Measurements from ENCODE around the gene EPX. TPM values are rescaled to one million over a fixed set of nuclear protein-coding genes. Genes with fewer than 3 reads are reported as not detected.

Gene EPX
- total RNA-seq, 1 donor from 2014 or later, result not detected

- Mint-ChIP-seq H3K27ac (ENCODE audit: unreplicated experiment) (no peak overlapping the region), H3K36me3 (ENCODE audit: low read depth) (no peaks in the 10 kb centered on the region), H3K27me3 (ENCODE audit: low read depth) (peaks cover 60% of the 10 kb centered on the region), H3K4me3 (ENCODE audit: unreplicated experiment) (no peak overlapping the region), H3K9me3 (ENCODE audit: low read depth) (no peaks in the 10 kb centered on the region), H3K4me1 (ENCODE audit: low read depth) (no peaks in the 10 kb centered on the region)
- no peak for DNase-seq (ENCODE audit: low spot score)
- no peak for TF ChIP-seq CTCF (IDR thresholded peaks at IDR 0.05)
Measured at GRCh38 chr17:58165981-58166380, 26.5 kb upstream of the EPX start.

- no peak for TF ChIP-seq CTCF (IDR thresholded peaks at IDR 0.05)
- no peak within 1 kb of the TSS for H3K27ac Mint-ChIP-seq (ENCODE audit: unreplicated experiment)
- no peaks in the 10 kb centered on the region for H3K4me1 Mint-ChIP-seq (ENCODE audit: low read depth)
- H3K9me3 Mint-ChIP-seq (ENCODE audit: low read depth), result no peaks in the 10 kb centered on the region
- H3K4me3 Mint-ChIP-seq (ENCODE audit: unreplicated experiment), result no peak within 1 kb of the TSS
- no peak for DNase-seq (ENCODE audit: low spot score)
- H3K36me3 Mint-ChIP-seq (ENCODE audit: low read depth), result no peaks in the 10 kb centered on the region
- H3K27me3 Mint-ChIP-seq (ENCODE audit: low read depth), result peaks cover 58% of the 10 kb centered on the region
Measured at GRCh38 chr17:58166682-58167081, 25.8 kb upstream of the EPX start, which contains the start of gene OR4D2. TSS of gene OR4D2 (plus strand) at chr17:58166982. CDS start at chr17:58169656, 2,674 bp downstream.

GRCh38 chr17:58170622-58171021 lies 21.9 kb upstream of the EPX start:
- H3K27me3 Mint-ChIP-seq (ENCODE audit: low read depth), result peaks cover 44% of the 10 kb centered on the region

GRCh38 chr17:58172369-58173071 lies 20.0 kb upstream of the EPX start:
- peaks cover 4% of the 10 kb centered on the region for H3K9me3 Mint-ChIP-seq (ENCODE audit: low read depth)
- peaks cover 40% of the 10 kb centered on the region for H3K27me3 Mint-ChIP-seq (ENCODE audit: low read depth)
- H3K27ac Mint-ChIP-seq (ENCODE audit: unreplicated experiment), result no peak overlapping the region
- no peak for DNase-seq (ENCODE audit: low spot score)
- no peaks in the 10 kb centered on the region for H3K4me1 Mint-ChIP-seq (ENCODE audit: low read depth)
- H3K4me3 Mint-ChIP-seq (ENCODE audit: unreplicated experiment), result no peak overlapping the region
- peaks cover 2% of the 10 kb centered on the region for H3K36me3 Mint-ChIP-seq (ENCODE audit: low read depth)
- TF ChIP-seq CTCF (IDR thresholded peaks at IDR 0.05), result peak; percentile 51

More at GRCh38 chr17:58170622-58171021, 21.9 kb upstream of the EPX start:
- no peaks in the 10 kb centered on the region for H3K4me1 Mint-ChIP-seq (ENCODE audit: low read depth)
- H3K4me3 Mint-ChIP-seq (ENCODE audit: unreplicated experiment), result no peak overlapping the region
- TF ChIP-seq CTCF (IDR thresholded peaks at IDR 0.05), result no peak
- no peak overlapping the region for H3K27ac Mint-ChIP-seq (ENCODE audit: unreplicated experiment)
- H3K9me3 Mint-ChIP-seq (ENCODE audit: low read depth), result peaks cover 4% of the 10 kb centered on the region
- H3K36me3 Mint-ChIP-seq (ENCODE audit: low read depth), result peaks cover 2% of the 10 kb centered on the region
- DNase-seq (ENCODE audit: low spot score), result no peak

- H3K27me3 Mint-ChIP-seq (ENCODE audit: low read depth), result peaks cover 30% of the 10 kb centered on the region
- peaks cover 4% of the 10 kb centered on the region for H3K9me3 Mint-ChIP-seq (ENCODE audit: low read depth)
- no peak for TF ChIP-seq CTCF (IDR thresholded peaks at IDR 0.05)
- peaks cover 2% of the 10 kb centered on the region for H3K36me3 Mint-ChIP-seq (ENCODE audit: low read depth)
- H3K4me3 Mint-ChIP-seq (ENCODE audit: unreplicated experiment), result no peak overlapping the region
- H3K4me1 Mint-ChIP-seq (ENCODE audit: low read depth), result no peaks in the 10 kb centered on the region
- DNase-seq (ENCODE audit: low spot score), result no peak
- no peak overlapping the region for H3K27ac Mint-ChIP-seq (ENCODE audit: unreplicated experiment)
Measured at GRCh38 chr17:58174871-58175270, 17.7 kb upstream of the EPX start.
